Mesendoderm (in vitro differentiated cells): ENCODE measurements around the gene HIBCH.
"Not testable (repeated sequence)": the region's sequence is repeated elsewhere in the genome, so short reads cannot be mapped to it uniquely, and the experiment has no call there.

Experiments used
- DNase-seq: peaks from one replicate; pipeline ENCODE4 v3.0.0; 2013
- H2AK5ac ChIP-seq: 2 replicates; pipeline ENCODE4 v1.6.1; 2013; ENCODE audit warnings: low read length, inconsistent platforms
- H2BK120ac ChIP-seq: 2 replicates; pipeline ENCODE4 v1.6.1; 2013; ENCODE audit warnings: low read depth, mild to moderate bottlenecking, low read length, moderate library complexity, mixed read lengths
- H2BK15ac ChIP-seq: replicated peaks from 2 replicates; pipeline ENCODE4 v1.6.1; 2013; ENCODE audit warnings: low read depth, mild to moderate bottlenecking, moderate library complexity
- H2BK5ac ChIP-seq: 2 replicates; pipeline ENCODE4 v1.6.1; 2013; ENCODE audit warnings: low read length, inconsistent platforms
- H3K18ac ChIP-seq: 2 replicates; pipeline ENCODE4 v1.6.1; 2013; ENCODE audit warnings: mild to moderate bottlenecking, low read length, mixed read lengths
- H3K23ac ChIP-seq: one replicate; pipeline ENCODE4 v1.6.1; 2013; ENCODE audit warnings: low read length
- H3K27ac ChIP-seq: 2 replicates; pipeline ENCODE4 v1.5.1; 2013; ENCODE audit warnings: low read depth, mild to moderate bottlenecking, inconsistent platforms, low read length, moderate library complexity
- H3K27me3 ChIP-seq: 2 replicates; pipeline ENCODE4 v1.6.1; 2013; ENCODE audit warnings: low read length, control low read depth, mild to moderate bottlenecking, inconsistent platforms; ENCODE audit not compliant: insufficient read depth, poor library complexity
- H3K36me3 ChIP-seq: 2 replicates; pipeline ENCODE4 v1.6.1; 2013; ENCODE audit warnings: low read length, inconsistent platforms; ENCODE audit not compliant: control insufficient read depth, insufficient read depth
- H3K4ac ChIP-seq: one replicate; pipeline ENCODE4 v1.6.1; 2013; ENCODE audit warnings: low read depth, mild to moderate bottlenecking, low read length, moderate library complexity
- H3K4me1 ChIP-seq: 2 replicates; pipeline ENCODE4 v1.6.1; 2013; ENCODE audit warnings: low read depth, low read length, inconsistent platforms; ENCODE audit not compliant: control insufficient read depth
- H3K4me2 ChIP-seq: 2 replicates; pipeline ENCODE4 v1.6.1; 2013; ENCODE audit warnings: low read length
- H3K4me3 ChIP-seq: 2 replicates; pipeline ENCODE4 v1.5.1; 2013; ENCODE audit warnings: mild to moderate bottlenecking, low read length
- H3K56ac ChIP-seq: one replicate; pipeline ENCODE4 v1.6.1; 2013; ENCODE audit warnings: low read length
- H3K79me1 ChIP-seq: 2 replicates; pipeline ENCODE4 v1.6.1; 2013; ENCODE audit warnings: low read length, inconsistent platforms
- H3K79me2 ChIP-seq: 2 replicates; pipeline ENCODE4 v1.6.1; 2013; ENCODE audit warnings: mild to moderate bottlenecking, low read length; ENCODE audit not compliant: control insufficient read depth, insufficient read depth
- H3K9ac ChIP-seq: 2 replicates; pipeline ENCODE4 v1.6.1; 2013; ENCODE audit warnings: low read length, inconsistent platforms
- H4K5ac ChIP-seq: one replicate; pipeline ENCODE4 v1.6.1; 2013; ENCODE audit warnings: low read length
- H4K8ac ChIP-seq: one replicate; pipeline ENCODE4 v1.6.1; 2013; ENCODE audit warnings: low read depth, mild to moderate bottlenecking, control low read depth, low read length, moderate library complexity
- WGBS: extraction: QIAGEN DNeasy Blood & Tissue Kit; methylation state at CpG from one replicate; pipeline ENCODE4 v1.1.7; 2013; ENCODE audit warnings: low lambda C conversion rate, missing lambda C conversion rate; ENCODE audit not compliant: insufficient coverage; ENCODE audit errors: extremely low coverage; 5-methylcytosine and 5-hydroxymethylcytosine counted together

HIBCH gene

DNA sequence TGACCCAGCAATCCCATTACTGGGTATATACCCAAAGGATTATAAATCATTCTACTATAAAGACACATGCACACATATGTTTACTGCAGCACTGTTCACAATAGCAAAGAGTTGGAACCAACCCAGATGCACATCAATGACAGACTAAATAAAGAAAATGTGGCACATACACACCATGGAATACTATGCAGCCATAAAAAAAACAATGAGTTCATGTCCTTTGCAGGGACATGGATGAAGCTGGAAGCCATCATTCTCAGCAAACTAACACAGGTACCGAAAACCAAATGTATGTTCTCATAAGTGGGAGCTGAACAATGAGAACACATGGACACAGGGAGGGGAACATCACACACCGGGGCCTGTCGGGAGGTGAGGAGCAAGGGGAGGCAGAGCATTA is 49.9 kb downstream of the HIBCH start:
- not testable (repeated sequence) for H2BK5ac ChIP-seq, H3K9ac ChIP-seq, H2BK120ac ChIP-seq, H3K27ac ChIP-seq, H3K4me3 ChIP-seq, H2AK5ac ChIP-seq, H3K79me2 ChIP-seq, H3K23ac ChIP-seq, H3K18ac ChIP-seq, H3K27me3 ChIP-seq, H2BK15ac ChIP-seq, H3K4me2 ChIP-seq, H3K4ac ChIP-seq, H3K56ac ChIP-seq, H4K8ac ChIP-seq, H3K36me3 ChIP-seq, H3K4me1 ChIP-seq, H3K79me1 ChIP-seq, H4K5ac ChIP-seq, DNase-seq
- no CpG with 5 or more reads among the region's 3 CpGs for WGBS

DNA sequence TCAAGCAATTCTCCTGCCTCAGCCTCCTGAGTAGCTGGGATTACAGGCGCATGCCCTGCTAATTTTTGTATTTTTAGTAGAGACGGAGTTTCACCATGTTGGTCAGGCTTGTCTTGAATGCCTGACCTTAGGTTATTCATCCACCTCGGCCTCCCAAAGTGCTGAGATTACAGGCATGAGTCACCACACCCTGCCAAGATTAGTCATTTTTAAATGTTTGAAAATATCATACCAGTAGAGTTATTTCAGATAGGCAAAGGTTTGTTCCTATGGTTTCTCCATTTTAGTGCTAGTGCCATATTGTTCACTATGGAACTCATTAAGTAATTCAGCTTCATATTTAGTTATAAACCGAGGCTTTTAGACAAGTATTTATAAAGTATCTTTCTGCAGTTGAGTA is 52.3 kb downstream of the HIBCH start:
- Histone ChIP-seq H2BK120ac (no peak overlapping the region), H3K27ac (no peak overlapping the region), H3K36me3 (no peaks in the 10 kb centered on the region), H3K4ac (no peak overlapping the region), H3K4me3 (no peak overlapping the region), H3K4me1 (no peaks in the 10 kb centered on the region), H3K79me2 (no peaks in the 10 kb centered on the region), H3K23ac (no peak overlapping the region), H4K8ac (no peak overlapping the region), H3K27me3 (no peaks in the 10 kb centered on the region), H3K79me1 (no peaks in the 10 kb centered on the region), H3K18ac (no peak overlapping the region), H4K5ac (no peak overlapping the region), H2BK5ac (no peak overlapping the region), H2BK15ac (no peak overlapping the region), H3K4me2 (no peak overlapping the region), H2AK5ac (no peak overlapping the region), H3K9ac (no peak overlapping the region), H3K56ac (no peak overlapping the region)
- no peak for DNase-seq
- no CpG with 5 or more reads among the region's 4 CpGs for WGBS

DNA sequence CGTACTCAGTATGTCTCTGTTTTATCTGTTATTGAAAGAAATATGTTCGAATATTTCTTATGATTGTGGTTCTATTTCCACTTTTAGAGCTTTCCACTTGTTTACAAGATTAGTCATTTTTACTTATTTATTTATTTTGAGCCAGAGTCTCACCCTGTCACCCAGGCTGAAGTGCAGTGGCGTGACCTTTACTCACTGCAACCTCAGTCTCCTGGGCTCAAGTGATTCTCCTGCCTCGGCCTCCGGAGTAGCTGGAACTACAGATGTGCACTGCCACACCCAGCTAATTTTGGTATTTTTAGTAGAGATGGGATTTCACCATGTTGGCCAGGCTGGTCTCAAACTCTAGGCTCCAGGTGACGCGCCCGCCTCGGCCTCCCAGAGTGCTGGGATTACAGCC is 53.3 kb downstream of the HIBCH start:
- Histone ChIP-seq H3K9ac (no peak overlapping the region), H3K79me2 (no peaks in the 10 kb centered on the region), H3K79me1 (no peaks in the 10 kb centered on the region), H3K4ac (no peak overlapping the region), H2BK5ac (no peak overlapping the region), H4K5ac (no peak overlapping the region), H3K27me3 (no peaks in the 10 kb centered on the region), H3K23ac (no peak overlapping the region), H3K4me1 (no peaks in the 10 kb centered on the region), H2BK120ac (no peak overlapping the region), H3K4me3 (no peak overlapping the region), H3K56ac (no peak overlapping the region), H2AK5ac (no peak overlapping the region), H2BK15ac (no peak overlapping the region), H3K4me2 (no peak overlapping the region), H3K27ac (no peak overlapping the region), H4K8ac (no peak overlapping the region), H3K18ac (no peak overlapping the region), H3K36me3 (no peaks in the 10 kb centered on the region)
- no peak for DNase-seq
- no CpG with 5 or more reads among the region's 9 CpGs for WGBS

DNA sequence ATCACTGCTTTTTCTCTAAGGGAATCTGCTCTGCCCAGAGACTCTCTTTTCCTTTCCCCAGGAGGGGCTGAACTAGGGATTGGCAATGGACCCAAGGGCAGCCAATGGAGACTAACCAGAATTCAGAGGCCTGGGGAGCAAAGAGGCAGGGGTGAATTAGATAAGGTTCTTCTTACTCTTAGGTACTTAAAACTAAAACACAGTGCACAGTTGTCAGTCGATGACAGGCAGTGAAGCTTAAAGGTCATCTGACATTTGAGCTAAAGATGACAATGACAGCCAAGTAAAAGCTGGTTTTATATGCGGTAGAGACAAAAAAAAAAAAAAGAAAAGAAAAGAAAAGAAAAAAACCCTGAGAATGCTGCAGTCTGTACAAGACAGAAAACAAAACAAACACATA is 57.8 kb downstream of the HIBCH start:
- Histone ChIP-seq H2BK120ac (no peak overlapping the region), H3K23ac (no peak overlapping the region), H2AK5ac (no peak overlapping the region), H2BK15ac (no peak overlapping the region), H3K36me3 (no peaks in the 10 kb centered on the region), H3K4me3 (no peak overlapping the region), H2BK5ac (no peak overlapping the region), H3K4me2 (no peak overlapping the region), H3K56ac (no peak overlapping the region), H3K18ac (no peak overlapping the region), H4K8ac (no peak overlapping the region), H3K79me1 (no peaks in the 10 kb centered on the region), H3K9ac (no peak overlapping the region), H3K27me3 (no peaks in the 10 kb centered on the region), H3K4me1 (no peaks in the 10 kb centered on the region), H3K79me2 (no peaks in the 10 kb centered on the region), H4K5ac (no peak overlapping the region), H3K27ac (no peak overlapping the region), H3K4ac (no peak overlapping the region)
- DNase-seq: no peak
- WGBS: no CpG with 5 or more reads among the region's 2 CpGs

DNA sequence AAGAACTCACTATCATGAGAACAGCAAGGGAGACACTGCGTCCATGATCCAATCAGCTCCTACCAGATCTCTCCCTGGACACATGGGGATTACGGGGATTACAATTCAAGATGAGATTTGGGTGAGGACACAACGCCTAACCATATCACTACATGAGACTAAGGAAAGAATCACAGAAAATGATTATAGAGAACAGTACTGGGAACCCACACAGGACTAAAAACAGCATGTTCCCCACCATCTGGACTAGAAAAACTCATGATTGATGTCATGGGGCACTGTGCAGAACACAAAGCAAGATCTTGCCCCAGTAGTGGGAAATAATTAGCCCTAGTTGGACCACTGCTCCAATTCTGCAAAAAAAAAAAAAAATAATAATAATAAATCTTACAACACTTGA is 63.5 kb downstream of the HIBCH start:
- H3K79me2 ChIP-seq: no peaks in the 10 kb centered on the region
- H4K5ac ChIP-seq: no peak overlapping the region
- H3K4me1 ChIP-seq: no peaks in the 10 kb centered on the region
- H3K23ac ChIP-seq: no peak overlapping the region
- H3K18ac ChIP-seq: no peak overlapping the region
- H3K56ac ChIP-seq: no peak overlapping the region
- H3K4ac ChIP-seq: no peak overlapping the region
- H3K9ac ChIP-seq: no peak overlapping the region
- no peaks in the 10 kb centered on the region for H3K27me3 ChIP-seq
- no peak overlapping the region for H2BK120ac ChIP-seq
- H2BK5ac ChIP-seq: no peak overlapping the region
- no peak overlapping the region for H2AK5ac ChIP-seq
- H3K4me3 ChIP-seq: no peak overlapping the region
- H4K8ac ChIP-seq: no peak overlapping the region
- DNase-seq: no peak
- no CpG with 5 or more reads among the region's 3 CpGs for WGBS
- no peak overlapping the region for H3K4me2 ChIP-seq
- H2BK15ac ChIP-seq: no peak overlapping the region
- no peaks in the 10 kb centered on the region for H3K79me1 ChIP-seq
- no peak overlapping the region for H3K27ac ChIP-seq
- H3K36me3 ChIP-seq: no peaks in the 10 kb centered on the region

DNA sequence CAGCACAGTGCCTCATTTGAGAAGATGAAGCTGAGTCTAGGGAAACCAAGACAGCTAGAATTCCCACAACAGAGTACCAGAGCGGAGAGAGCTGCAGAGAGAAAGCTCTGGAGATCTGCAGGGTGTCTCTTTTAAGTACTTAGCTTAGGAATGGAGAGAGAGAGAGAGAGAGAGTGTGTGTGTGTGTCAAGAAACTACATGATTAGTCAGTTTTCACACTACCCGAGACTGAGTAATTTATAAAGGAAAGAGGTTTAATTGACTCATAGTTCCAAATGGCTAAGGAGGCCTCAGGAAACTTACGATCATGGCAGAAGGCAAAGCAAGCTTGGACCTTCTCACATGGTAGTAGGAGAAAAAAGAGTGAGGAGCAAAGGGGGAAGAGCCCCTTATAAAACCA is 64.0 kb downstream of the HIBCH start:
- Histone ChIP-seq H4K8ac (no peak overlapping the region), H2BK120ac (no peak overlapping the region), H3K27ac (no peak overlapping the region), H3K18ac (no peak overlapping the region), H3K79me2 (no peaks in the 10 kb centered on the region), H2BK5ac (no peak overlapping the region), H4K5ac (no peak overlapping the region), H3K27me3 (no peaks in the 10 kb centered on the region), H3K4me2 (no peak overlapping the region), H3K56ac (no peak overlapping the region), H2BK15ac (no peak overlapping the region), H3K4me1 (no peaks in the 10 kb centered on the region), H2AK5ac (no peak overlapping the region), H3K36me3 (no peaks in the 10 kb centered on the region), H3K4ac (no peak overlapping the region), H3K79me1 (no peaks in the 10 kb centered on the region), H3K9ac (no peak overlapping the region), H3K23ac (no peak overlapping the region), H3K4me3 (no peak overlapping the region)
- WGBS: no CpG with 5 or more reads among the region's 3 CpGs
- DNase-seq: no peak
